Activated T-cell treated with anti-CD3 and anti-CD28 coated beads, Interleukin-2, amount 50 U/mL, for 4 hours (primary cell): ENCODE results near the gene COL25A1. TPM values are rescaled to one million over a fixed set of nuclear protein-coding genes. Genes with fewer than 3 reads are reported as not detected.
"Not testable (repeated sequence)": the region's sequence is repeated elsewhere in the genome, so short reads cannot be mapped to it uniquely, and the experiment has no call there.

ENCODE experiments used
- ATAC-seq, 2 donors: fragments of 200-7000 bp; cut with Tn5 transposase; one replicate each; pipeline ENCODE4 v1.10.0; 2021
- DNase-seq: peaks from one replicate; pipeline ENCODE4 v3.0.0-alpha.2; 2020
- H3K27me3 Mint-ChIP-seq: one replicate; pipeline ENCODE4 v1.8.0; 2021; ENCODE audit warnings: low read depth, mixed read lengths
- H3K36me3 Mint-ChIP-seq: one replicate; pipeline ENCODE4 v1.8.0; 2022; ENCODE audit warnings: mixed read lengths; ENCODE audit not compliant: insufficient read depth
- H3K4me1 Mint-ChIP-seq: one replicate; pipeline ENCODE4 v1.8.0; 2021; ENCODE audit warnings: low read depth, mixed read lengths
- H3K4me3 Mint-ChIP-seq: one replicate; pipeline ENCODE4 v1.8.0; 2021; ENCODE audit warnings: mild to moderate bottlenecking, moderate library complexity, mixed read lengths
- H3K9me3 Mint-ChIP-seq: one replicate; pipeline ENCODE4 v1.8.0; 2021; ENCODE audit warnings: mixed read lengths
- total RNA-seq, 3 donors: library from RNA; stranded (reverse); gene quantifications; one replicate each; pipeline ENCODE4 v1.2.1, GENCODE V29; 2021

COL25A1 gene
- total RNA-seq, 3 donors from 2014 or later, result 0.05 TPM; not detected in 2

DNA sequence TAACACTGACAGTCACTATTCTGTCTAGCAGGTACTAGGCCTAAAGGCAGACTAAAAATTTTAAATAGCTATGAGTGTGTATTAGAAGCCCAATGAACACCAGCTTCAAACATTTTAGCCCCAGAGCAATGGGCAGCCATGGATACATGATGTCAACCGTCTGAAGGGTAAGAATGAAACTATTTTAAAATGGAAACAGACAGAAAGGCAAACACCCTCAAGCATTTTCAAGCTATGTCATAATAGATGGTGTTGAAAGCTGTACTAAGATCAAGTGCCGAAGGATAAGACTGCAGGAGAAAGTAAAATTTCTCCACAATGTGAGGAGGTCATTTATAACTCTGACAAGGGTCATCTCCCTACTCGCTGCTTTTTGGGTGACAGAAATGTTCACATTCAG, 225.0 kb downstream of the COL25A1 start:
- Mint-ChIP-seq H3K36me3 (no peaks in the 10 kb centered on the region), H3K4me3 (no peak overlapping the region), H3K27me3 (no peaks in the 10 kb centered on the region), H3K4me1 (no peaks in the 10 kb centered on the region), H3K9me3 (no peaks in the 10 kb centered on the region)
- no peak for DNase-seq
- no peak for ATAC-seq

GRCh38 chr4:109076709-109077108, 225.7 kb downstream of the COL25A1 start:
- H3K4me3 Mint-ChIP-seq, H3K9me3 Mint-ChIP-seq, H3K36me3 Mint-ChIP-seq, ATAC-seq, H3K4me1 Mint-ChIP-seq, DNase-seq, H3K27me3 Mint-ChIP-seq: not testable (repeated sequence)

GRCh38 chr4:109075621-109076020, 226.8 kb downstream of the COL25A1 start:
- Mint-ChIP-seq H3K27me3 (no peaks in the 10 kb centered on the region), H3K4me1 (no peaks in the 10 kb centered on the region), H3K4me3 (no peak overlapping the region), H3K36me3 (no peaks in the 10 kb centered on the region), H3K9me3 (no peaks in the 10 kb centered on the region)
- DNase-seq, result no peak
- ATAC-seq, result no peak

DNA sequence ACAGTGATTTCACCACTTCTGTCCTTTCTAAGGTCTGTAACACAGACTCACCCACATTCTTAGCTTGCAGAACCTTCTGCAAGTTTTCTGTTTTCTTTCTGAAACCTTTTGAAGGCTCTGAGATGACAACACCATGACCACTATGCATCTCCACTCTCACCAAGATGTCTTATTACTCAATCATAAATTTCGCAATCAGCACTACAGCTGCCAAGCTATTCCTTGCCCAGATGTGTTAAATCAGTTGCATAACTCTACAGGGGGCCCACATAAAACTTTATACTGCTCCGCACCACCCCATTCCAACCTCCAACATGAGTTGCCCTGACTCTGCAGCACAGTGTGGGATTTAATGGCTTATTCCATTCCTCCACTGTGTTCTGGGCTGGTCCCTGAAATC, 229.9 kb downstream of the COL25A1 start:
- no peaks in the 10 kb centered on the region for H3K27me3 Mint-ChIP-seq
- no peaks in the 10 kb centered on the region for H3K4me1 Mint-ChIP-seq
- DNase-seq (no peak), ATAC-seq (no peak)
- H3K9me3 Mint-ChIP-seq, result no peaks in the 10 kb centered on the region
- no peak overlapping the region for H3K4me3 Mint-ChIP-seq
- H3K36me3 Mint-ChIP-seq, result no peaks in the 10 kb centered on the region

DNA sequence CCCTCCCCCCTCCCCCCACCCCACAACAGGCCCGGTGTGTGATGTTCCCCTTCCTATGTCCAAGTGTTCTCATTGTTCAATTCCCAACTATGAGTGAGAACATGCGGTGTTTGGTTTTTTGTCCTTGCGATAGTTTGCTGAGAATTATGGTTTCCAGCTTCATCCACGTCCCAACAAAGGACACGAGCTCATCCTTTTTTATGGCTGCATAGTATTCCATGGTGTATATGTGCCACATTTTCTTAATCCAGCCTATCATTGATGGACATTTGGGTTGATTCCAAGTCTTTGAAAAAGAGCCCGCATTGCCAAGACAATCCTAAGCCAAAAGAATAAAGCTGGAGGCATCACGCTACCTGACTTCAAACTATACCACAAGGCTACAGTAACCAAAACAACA, 231.8 kb downstream of the COL25A1 start:
- not testable (repeated sequence) for H3K4me3 Mint-ChIP-seq, DNase-seq, H3K4me1 Mint-ChIP-seq, H3K27me3 Mint-ChIP-seq, ATAC-seq, H3K9me3 Mint-ChIP-seq, H3K36me3 Mint-ChIP-seq

DNA sequence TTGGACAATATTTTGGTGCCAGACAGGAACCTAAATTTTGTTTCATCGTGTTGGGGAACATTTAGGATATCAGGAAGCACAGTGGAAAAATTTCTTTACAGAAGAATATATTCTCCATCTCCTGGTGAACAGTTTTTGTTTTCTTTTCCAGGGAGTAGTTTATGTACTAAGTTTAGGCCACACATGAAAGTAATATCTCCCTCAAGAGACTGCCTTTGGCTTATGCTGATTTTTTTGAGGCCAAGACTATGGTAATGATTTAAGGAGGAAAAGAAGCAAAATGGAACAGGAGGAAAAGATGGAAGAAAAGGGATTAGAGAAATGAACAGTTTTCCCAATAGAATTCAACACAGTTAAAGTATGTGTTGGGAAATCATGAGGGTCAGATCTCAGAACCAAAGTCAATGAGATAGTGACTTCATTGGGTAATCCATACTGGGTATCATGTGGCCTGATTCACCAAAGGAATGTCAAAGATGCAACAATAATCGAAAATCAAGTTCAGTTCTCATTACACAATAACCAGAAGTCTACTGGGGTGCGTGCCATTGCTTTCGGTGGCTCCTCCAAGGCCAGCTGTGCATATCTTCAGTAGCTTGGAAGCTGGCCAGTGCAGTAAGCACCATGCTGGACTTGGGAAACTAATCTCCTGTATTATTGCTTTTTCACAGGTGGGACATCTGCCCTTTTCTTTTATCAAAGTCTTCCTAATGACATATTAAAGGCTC, 234.8 kb downstream of the COL25A1 start:
- Mint-ChIP-seq H3K9me3 (no peaks in the 10 kb centered on the region), H3K27me3 (no peaks in the 10 kb centered on the region), H3K4me3 (no peak overlapping the region), H3K36me3 (no peaks in the 10 kb centered on the region), H3K4me1 (no peaks in the 10 kb centered on the region)
- DNase-seq (no peak), ATAC-seq (no peak)

- H3K9me3 Mint-ChIP-seq, result no peaks in the 10 kb centered on the region
- no peaks in the 10 kb centered on the region for H3K36me3 Mint-ChIP-seq
- DNase-seq (no peak), ATAC-seq (no peak)
- no peak overlapping the region for H3K4me3 Mint-ChIP-seq
- H3K27me3 Mint-ChIP-seq, result no peaks in the 10 kb centered on the region
- H3K4me1 Mint-ChIP-seq, result no peaks in the 10 kb centered on the region
Observed at GRCh38 chr4:109065006-109065405, 237.5 kb downstream of the COL25A1 start.

DNA sequence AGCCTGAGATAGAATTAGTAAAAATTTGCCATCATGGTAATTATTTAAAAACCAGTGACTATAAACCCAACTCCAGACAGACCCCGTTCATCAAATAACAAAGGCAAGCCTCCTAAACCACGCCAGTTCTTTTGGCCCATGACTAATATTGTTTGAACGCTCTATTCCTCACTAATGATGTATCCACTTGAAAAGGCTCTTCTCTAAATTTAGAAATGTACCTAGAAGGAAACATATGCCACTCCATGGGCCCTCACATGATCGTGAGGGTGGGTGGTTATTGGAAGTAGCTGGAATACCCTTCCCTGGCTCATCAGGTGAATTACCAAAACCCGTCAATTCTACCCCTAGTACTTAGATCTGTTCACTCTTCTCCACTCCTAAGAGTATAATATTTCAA, 249.2 kb downstream of the COL25A1 start:
- H3K4me3 Mint-ChIP-seq, result no peak overlapping the region
- no peaks in the 10 kb centered on the region for H3K9me3 Mint-ChIP-seq
- DNase-seq (no peak), ATAC-seq (no peak)
- peaks cover 2% of the 10 kb centered on the region for H3K27me3 Mint-ChIP-seq
- H3K36me3 Mint-ChIP-seq, result no peaks in the 10 kb centered on the region
- H3K4me1 Mint-ChIP-seq, result no peaks in the 10 kb centered on the region

DNA sequence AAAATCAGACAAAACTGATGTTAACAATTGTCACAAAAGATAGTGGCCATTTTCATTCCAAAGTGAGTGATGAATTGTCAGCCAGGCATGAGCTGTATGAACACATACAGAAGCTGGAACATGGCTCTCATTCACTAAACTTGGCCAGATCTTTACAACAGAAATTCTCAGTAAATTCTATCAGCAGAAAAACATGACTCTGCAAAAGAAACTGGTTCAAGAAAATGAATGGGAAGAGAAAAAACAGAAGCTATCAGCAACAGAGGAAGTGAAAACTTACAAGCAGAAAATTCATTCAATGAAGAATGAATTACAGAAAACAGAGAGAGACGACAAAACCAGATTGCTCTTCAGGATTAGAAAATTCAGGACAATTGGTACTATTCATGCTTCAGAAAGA, 249.6 kb downstream of the COL25A1 start:
- H3K36me3 Mint-ChIP-seq, result no peaks in the 10 kb centered on the region
- no peak overlapping the region for H3K4me3 Mint-ChIP-seq

GRCh38 chr4:109051054-109051453, 251.4 kb downstream of the COL25A1 start:
- no peaks in the 10 kb centered on the region for H3K36me3 Mint-ChIP-seq
- ATAC-seq (no peak), DNase-seq (no peak)
- no peak overlapping the region for H3K4me3 Mint-ChIP-seq
- no peaks in the 10 kb centered on the region for H3K9me3 Mint-ChIP-seq
- H3K4me1 Mint-ChIP-seq, result no peaks in the 10 kb centered on the region
- H3K27me3 Mint-ChIP-seq, result no peaks in the 10 kb centered on the region

More for the DNA sequence above, 249.6 kb downstream of the COL25A1 start:
- Mint-ChIP-seq H3K4me1 (no peaks in the 10 kb centered on the region), H3K9me3 (no peaks in the 10 kb centered on the region), H3K27me3 (no peaks in the 10 kb centered on the region)
- DNase-seq (no peak), ATAC-seq (no peak)

- H3K27me3 Mint-ChIP-seq, result no peaks in the 10 kb centered on the region
- no peaks in the 10 kb centered on the region for H3K9me3 Mint-ChIP-seq
- ATAC-seq (no peak), DNase-seq (no peak)
- H3K36me3 Mint-ChIP-seq, result no peaks in the 10 kb centered on the region
- H3K4me1 Mint-ChIP-seq, result no peaks in the 10 kb centered on the region
- no peak overlapping the region for H3K4me3 Mint-ChIP-seq
Observed at GRCh38 chr4:109049926-109050325, 252.5 kb downstream of the COL25A1 start.

DNA sequence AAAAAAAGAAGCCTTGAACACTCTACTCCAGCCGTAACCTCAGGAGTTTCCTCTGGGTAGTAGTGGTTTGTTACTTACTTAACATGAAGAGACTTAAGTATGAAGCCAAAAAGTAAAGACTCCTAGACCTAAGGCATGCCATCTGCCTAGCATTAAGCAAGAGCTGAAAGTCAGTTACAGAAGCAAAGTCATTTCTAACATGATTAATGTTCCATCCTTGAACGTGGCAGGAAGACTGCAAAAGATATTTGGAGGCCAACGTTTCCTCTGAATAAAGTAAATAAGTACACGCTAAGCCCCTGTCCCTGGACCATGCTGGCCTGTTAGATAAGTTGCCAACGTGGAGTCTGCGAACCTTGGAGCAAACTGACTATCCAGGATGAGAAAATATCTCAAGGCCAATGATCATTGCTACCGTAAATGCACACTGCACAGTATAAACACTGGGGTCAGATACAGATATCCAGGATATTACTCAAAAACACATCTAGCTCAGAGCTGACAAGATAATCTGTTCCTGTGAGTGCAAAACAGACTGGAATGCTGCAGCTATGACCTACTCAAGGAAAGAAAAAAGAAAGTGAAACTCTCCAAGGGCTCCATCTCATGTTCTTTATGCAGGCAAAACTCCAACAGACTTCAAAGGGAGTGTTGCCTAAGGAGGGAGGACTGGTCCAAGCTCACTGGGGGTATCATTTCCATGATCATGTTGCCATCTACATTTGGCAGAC, 255.8 kb downstream of the COL25A1 start:
- no peaks in the 10 kb centered on the region for H3K27me3 Mint-ChIP-seq
- H3K4me3 Mint-ChIP-seq, result no peak overlapping the region

DNA sequence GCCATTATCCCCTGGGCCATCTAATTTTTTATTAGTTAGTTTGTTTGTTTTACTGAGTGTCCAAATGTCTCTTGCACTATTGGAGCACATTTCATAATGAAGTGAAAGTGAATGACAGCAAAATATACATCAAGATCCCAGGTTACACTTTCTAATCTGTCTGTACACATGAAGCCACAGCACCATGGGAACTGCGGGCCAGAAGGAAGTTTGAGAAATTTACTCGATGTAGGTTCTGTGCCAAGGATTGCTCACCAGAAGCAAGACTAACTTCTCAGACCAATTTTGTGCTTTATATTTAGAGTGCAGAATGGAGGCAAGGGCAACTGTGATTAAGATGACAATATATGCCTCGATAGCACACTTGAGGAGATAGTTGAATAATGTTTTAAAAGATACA, 258.0 kb downstream of the COL25A1 start:
- H3K9me3 Mint-ChIP-seq, result no peaks in the 10 kb centered on the region
- DNase-seq, result no peak
- H3K4me1 Mint-ChIP-seq, result no peaks in the 10 kb centered on the region
- no peaks in the 10 kb centered on the region for H3K36me3 Mint-ChIP-seq
- no peaks in the 10 kb centered on the region for H3K27me3 Mint-ChIP-seq
- ATAC-seq, result no peak
- H3K4me3 Mint-ChIP-seq, result no peak overlapping the region

More for the DNA sequence above, 255.8 kb downstream of the COL25A1 start:
- Mint-ChIP-seq H3K9me3 (no peaks in the 10 kb centered on the region), H3K4me1 (no peaks in the 10 kb centered on the region), H3K36me3 (no peaks in the 10 kb centered on the region)
- no peak for DNase-seq
- no peak for ATAC-seq

GRCh38 chr4:109043286-109043685, 259.2 kb downstream of the COL25A1 start:
- Mint-ChIP-seq H3K9me3 (no peaks in the 10 kb centered on the region), H3K4me3 (no peak overlapping the region), H3K27me3 (no peaks in the 10 kb centered on the region), H3K36me3 (no peaks in the 10 kb centered on the region), H3K4me1 (no peaks in the 10 kb centered on the region)
- ATAC-seq (no peak), DNase-seq (no peak)
